HL-60 (cell line): ENCODE results near the gene DDR2.

Source experiments
- DNase-seq, 2 experiments: peaks; one replicate each; pipeline ENCODE4 v3.0.0-alpha.2; 2010 to 2020; ENCODE audit warnings: low read depth in 1 of 2, low spot score in 1 of 2
- H3K27ac ChIP-seq: fragments of 250-450 bp; sonication (Bioruptor Pico); replicated peaks from 2 replicates; pipeline ENCODE4 v1.5.1; 2020; ENCODE audit warnings: mild to moderate bottlenecking, moderate library complexity
- H3K27me3 ChIP-seq: fragments of 250-450 bp; sonication (Bioruptor Pico); 2 replicates; pipeline ENCODE4 v1.5.1; 2021; ENCODE audit warnings: mild to moderate bottlenecking, moderate library complexity; ENCODE audit not compliant: insufficient read depth, poor library complexity, severe bottlenecking
- H3K4me3 ChIP-seq: replicated peaks from 2 replicates; pipeline ENCODE4 v1.5.1; 2011; ENCODE audit warnings: mild to moderate bottlenecking, control low read depth, low read length; ENCODE audit not compliant: insufficient read depth
- CTCF ChIP-seq: IDR thresholded peaks from one replicate; pipeline ENCODE4 v1.5.1; 2011; ENCODE audit warnings: low read length, control low read depth, inconsistent platforms; ENCODE audit not compliant: insufficient read depth
- GABPA ChIP-seq: IDR thresholded peaks from 2 replicates; pipeline ENCODE4 v1.6.1; 2012; ENCODE audit warnings: low read depth
- POLR2AphosphoS5 ChIP-seq: IDR thresholded peaks from 2 replicates; pipeline ENCODE4 v1.6.1; 2012; ENCODE audit warnings: low read depth
- REST ChIP-seq: IDR thresholded peaks from 2 replicates; pipeline ENCODE4 v1.6.1; 2012; ENCODE audit warnings: low read depth; ENCODE audit not compliant: insufficient replicate concordance
- SPI1 ChIP-seq: IDR thresholded peaks from 2 replicates; pipeline ENCODE4 v1.6.1; 2012; ENCODE audit warnings: low read depth, mild to moderate bottlenecking, borderline replicate concordance

Gene DDR2

GRCh38 chr1:162644986-162645314, 12.7 kb downstream of the DDR2 start:
- H3K27ac ChIP-seq, result no peak overlapping the region
- no peak for DNase-seq
- H3K27me3 ChIP-seq, result peaks cover 5% of the 10 kb centered on the region
- no peak for TF ChIP-seq CTCF
- TF ChIP-seq POLR2AphosphoS5, result no peak
- TF ChIP-seq SPI1, result no peak
- no peak for TF ChIP-seq REST
- no peak for TF ChIP-seq GABPA
- H3K4me3 ChIP-seq, result no peak overlapping the region

- no peak for TF ChIP-seq GABPA
- TF ChIP-seq POLR2AphosphoS5, result no peak
- TF ChIP-seq CTCF, result no peak
- no peak for TF ChIP-seq REST
- TF ChIP-seq SPI1, result no peak
- DNase-seq, result no peak
- peaks cover 5% of the 10 kb centered on the region for H3K27me3 ChIP-seq
- H3K4me3 ChIP-seq, result no peak overlapping the region
- no peak overlapping the region for H3K27ac ChIP-seq
These were observed 13.4 kb downstream of the DDR2 start for GRCh38 chr1:162645666-162646065.

GRCh38 chr1:162649583-162649982, 17.3 kb downstream of the DDR2 start:
- TF ChIP-seq REST (no peak), CTCF (no peak), GABPA (no peak), SPI1 (no peak), POLR2AphosphoS5 (no peak)

More at GRCh38 chr1:162649583-162649982, 17.3 kb downstream of the DDR2 start:
- DNase-seq, result no peak
- H3K27me3 ChIP-seq, result no peaks in the 10 kb centered on the region
- H3K27ac ChIP-seq, result no peak overlapping the region
- no peak overlapping the region for H3K4me3 ChIP-seq
